Measurements from ENCODE around the gene KCNS3. TPM values are rescaled to one million over a fixed set of nuclear protein-coding genes. Genes with fewer than 3 reads are reported as not detected.

Gene KCNS3
- total RNA-seq, 4 donors from 2014 or later = 14.6 to 37.4 (median 24.3) TPM

DNA sequence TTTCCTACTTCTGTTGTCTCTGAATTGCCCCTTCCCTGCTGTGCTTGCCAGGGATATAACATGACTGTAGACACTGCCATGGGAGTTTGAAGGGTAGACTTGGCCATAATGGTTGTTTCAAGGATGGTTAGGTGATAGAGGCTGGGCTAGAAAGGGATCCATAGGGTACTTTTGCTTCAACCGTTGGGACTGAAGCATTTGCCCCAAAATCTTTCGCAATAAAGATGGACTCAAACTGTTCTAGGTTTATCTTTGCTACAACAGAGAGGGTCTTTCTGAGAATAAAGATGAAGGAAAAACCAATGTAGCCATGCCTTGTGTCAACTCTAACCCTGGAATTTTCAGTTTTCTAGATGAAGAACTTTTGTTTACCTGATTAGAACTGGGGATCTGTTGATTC lies 35.0 kb upstream of the KCNS3 start:
- WGBS = 89% methylated on average over 2 of the region's 2 CpGs
- Histone ChIP-seq H3K4me3 (no peak overlapping the region), H3K36me3 (no peaks in the 10 kb centered on the region), H3K4me1 (peaks cover 0 to 4% (median 0%) of the 10 kb centered on the region in 4 donors), H3K27me3 (no peaks in the 10 kb centered on the region), H3K9me3 (no peaks in the 10 kb centered on the region), H3K27ac (replicated peaks in 1 of 4) (no peak overlapping the region)
- intact Hi-C loops (cut with DNase I) = no loop called here
- DNase-seq (ENCODE audit: extremely low spot score) = no peak
- TF ChIP-seq POLR2AphosphoS5 (IDR thresholded peaks at IDR 0.05) (no peak), EP300 (IDR thresholded peaks at IDR 0.05) (no peak), POLR2A (IDR thresholded peaks at IDR 0.05; ENCODE audit: low read depth) (no peak)
- TF ChIP-seq, protein P1, sequence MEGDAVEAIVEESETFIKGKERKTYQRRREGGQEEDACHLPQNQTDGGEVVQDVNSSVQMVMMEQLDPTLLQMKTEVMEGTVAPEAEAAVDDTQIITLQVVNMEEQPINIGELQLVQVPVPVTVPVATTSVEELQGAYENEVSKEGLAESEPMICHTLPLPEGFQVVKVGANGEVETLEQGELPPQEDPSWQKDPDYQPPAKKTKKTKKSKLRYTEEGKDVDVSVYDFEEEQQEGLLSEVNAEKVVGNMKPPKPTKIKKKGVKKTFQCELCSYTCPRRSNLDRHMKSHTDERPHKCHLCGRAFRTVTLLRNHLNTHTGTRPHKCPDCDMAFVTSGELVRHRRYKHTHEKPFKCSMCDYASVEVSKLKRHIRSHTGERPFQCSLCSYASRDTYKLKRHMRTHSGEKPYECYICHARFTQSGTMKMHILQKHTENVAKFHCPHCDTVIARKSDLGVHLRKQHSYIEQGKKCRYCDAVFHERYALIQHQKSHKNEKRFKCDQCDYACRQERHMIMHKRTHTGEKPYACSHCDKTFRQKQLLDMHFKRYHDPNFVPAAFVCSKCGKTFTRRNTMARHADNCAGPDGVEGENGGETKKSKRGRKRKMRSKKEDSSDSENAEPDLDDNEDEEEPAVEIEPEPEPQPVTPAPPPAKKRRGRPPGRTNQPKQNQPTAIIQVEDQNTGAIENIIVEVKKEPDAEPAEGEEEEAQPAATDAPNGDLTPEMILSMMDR (IDR thresholded peaks at IDR 0.05) = no peak

DNA sequence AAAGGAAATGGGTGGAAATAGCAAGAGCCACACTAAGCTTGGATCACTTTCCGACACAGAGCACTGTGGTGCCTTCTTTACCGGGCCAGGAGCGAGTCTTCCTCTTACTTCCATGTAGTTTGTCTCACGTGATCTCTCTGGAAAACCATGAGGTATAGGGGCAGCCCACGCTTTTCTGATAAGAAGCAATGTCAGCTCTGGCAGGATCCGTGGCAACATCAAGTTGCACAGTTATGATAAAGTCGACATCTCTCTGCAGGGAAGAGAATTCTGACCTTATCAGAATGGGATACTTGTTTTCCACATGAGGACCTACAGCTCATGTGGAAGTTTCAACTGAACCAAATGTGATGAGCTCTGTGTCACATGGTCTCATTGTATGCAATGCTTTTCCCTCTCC lies 32.7 kb upstream of the KCNS3 start:
- Histone ChIP-seq H3K27ac (replicated peaks in 1 of 4) (no peak overlapping the region), H3K4me1 (no peaks in the 10 kb centered on the region), H3K36me3 (no peaks in the 10 kb centered on the region), H3K27me3 (no peaks in the 10 kb centered on the region), H3K4me3 (no peak overlapping the region), H3K9me3 (no peaks in the 10 kb centered on the region)
- DNase-seq (ENCODE audit: extremely low spot score) = no peak
- 97% methylated on average over 7 of the region's 7 CpGs for WGBS
- intact Hi-C loops (cut with DNase I) = no loop called here
- TF ChIP-seq POLR2A (IDR thresholded peaks at IDR 0.05; ENCODE audit: low read depth) (no peak), EP300 (IDR thresholded peaks at IDR 0.05) (no peak), POLR2AphosphoS5 (IDR thresholded peaks at IDR 0.05) (no peak)
- TF ChIP-seq, protein P1 (IDR thresholded peaks at IDR 0.05) = no peak

DNA sequence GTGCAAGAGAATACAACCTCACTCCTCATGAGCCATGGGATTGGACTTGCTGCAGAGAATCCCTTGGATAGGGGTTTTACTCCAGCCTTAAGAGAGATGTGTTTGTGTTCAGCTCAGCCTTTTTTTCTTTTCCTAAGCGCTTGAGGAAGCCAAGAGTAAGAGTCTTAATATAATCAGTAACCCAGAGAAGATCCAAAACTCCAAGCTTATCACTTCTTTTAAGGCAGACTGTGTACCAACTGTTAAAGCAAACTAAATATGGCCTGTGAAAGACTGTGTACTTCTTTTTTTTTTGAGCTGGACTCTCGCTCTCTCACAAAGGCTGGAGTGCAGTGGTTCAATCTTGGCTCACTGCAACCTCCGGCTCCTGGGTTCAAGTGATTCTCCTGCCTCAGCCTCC lies 31.8 kb upstream of the KCNS3 start:
- Histone ChIP-seq H3K27ac (replicated peaks in 1 of 4) (no peak overlapping the region), H3K27me3 (no peaks in the 10 kb centered on the region), H3K4me1 (no peaks in the 10 kb centered on the region), H3K9me3 (no peaks in the 10 kb centered on the region), H3K4me3 (no peak overlapping the region), H3K36me3 (no peaks in the 10 kb centered on the region)
- 86% methylated on average over 3 of the region's 3 CpGs for WGBS
- TF ChIP-seq EP300 (IDR thresholded peaks at IDR 0.05) = no peak
- no peak for TF ChIP-seq POLR2AphosphoS5 (IDR thresholded peaks at IDR 0.05)
- intact Hi-C loops (cut with DNase I) = no loop called here
- no peak for DNase-seq (ENCODE audit: extremely low spot score)

DNA sequence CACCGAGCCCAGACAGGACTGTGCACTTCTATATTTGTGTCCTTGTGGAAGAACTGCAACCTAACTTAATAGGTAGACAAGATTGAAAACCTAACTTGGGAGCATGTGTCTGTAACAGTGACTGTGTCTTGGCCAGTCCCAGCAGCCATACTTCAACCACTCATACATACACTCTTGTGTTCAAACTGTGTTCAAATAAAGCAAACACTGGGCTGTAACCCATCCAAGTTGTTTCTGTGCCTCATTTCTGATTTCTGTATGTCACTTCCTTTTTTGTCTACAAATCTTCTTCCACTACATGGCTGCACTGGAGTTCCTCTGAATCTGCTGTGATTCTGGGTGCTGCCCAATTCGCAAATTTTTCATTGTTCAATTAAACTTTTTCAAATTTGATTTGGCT lies 31.2 kb upstream of the KCNS3 start:
- Histone ChIP-seq H3K9me3 (no peaks in the 10 kb centered on the region), H3K36me3 (no peaks in the 10 kb centered on the region), H3K4me3 (no peak overlapping the region), H3K27ac (replicated peaks in 1 of 4) (no peak overlapping the region), H3K27me3 (no peaks in the 10 kb centered on the region), H3K4me1 (peaks cover 0 to 4% (median 0%) of the 10 kb centered on the region in 4 donors)
- WGBS = 92% methylated on average over 2 of the region's 2 CpGs
- no peak for TF ChIP-seq POLR2AphosphoS5 (IDR thresholded peaks at IDR 0.05)
- TF ChIP-seq EP300 (IDR thresholded peaks at IDR 0.05) = no peak
- no peak for TF ChIP-seq POLR2A (IDR thresholded peaks at IDR 0.05; ENCODE audit: low read depth)
- TF ChIP-seq, protein P1 (IDR thresholded peaks at IDR 0.05) = no peak
- no peak for DNase-seq (ENCODE audit: extremely low spot score)
- intact Hi-C loops (cut with DNase I) = no loop called here

DNA sequence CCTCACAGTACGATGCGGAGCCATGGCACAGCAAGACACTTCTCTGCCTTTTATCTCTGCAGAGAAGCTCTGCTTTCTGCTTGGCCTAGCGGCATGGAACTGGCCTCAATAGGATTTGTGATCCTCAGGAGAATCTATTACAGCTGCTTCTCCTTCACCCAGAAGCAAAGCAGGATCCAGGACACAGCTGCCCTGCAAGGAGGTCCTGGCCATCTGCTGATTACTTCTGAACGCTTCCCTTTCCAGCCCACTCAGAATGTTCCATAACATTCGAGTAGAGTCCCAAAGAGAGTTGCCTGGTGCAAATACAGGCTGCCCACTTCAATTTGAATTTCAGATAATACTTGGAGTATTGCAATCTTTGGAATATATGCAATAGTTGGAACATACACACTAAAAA lies 29.2 kb upstream of the KCNS3 start:
- no peak overlapping the region for H3K27ac ChIP-seq (replicated peaks in 1 of 4)
- H3K36me3 ChIP-seq = no peaks in the 10 kb centered on the region
- TF ChIP-seq EP300 (IDR thresholded peaks at IDR 0.05) = no peak
- TF ChIP-seq, protein P1 (IDR thresholded peaks at IDR 0.05) = no peak
- no peak for TF ChIP-seq POLR2A (IDR thresholded peaks at IDR 0.05; ENCODE audit: low read depth)
- TF ChIP-seq POLR2AphosphoS5 (IDR thresholded peaks at IDR 0.05) = no peak
- peaks cover 0 to 4% (median 0%) of the 10 kb centered on the region in 4 donors for H3K4me1 ChIP-seq
- intact Hi-C loops (cut with DNase I) = no loop called here
- H3K27me3 ChIP-seq = no peaks in the 10 kb centered on the region
- 61% methylated on average over 5 of the region's 5 CpGs for WGBS
- no peak overlapping the region for H3K4me3 ChIP-seq
- no peaks in the 10 kb centered on the region for H3K9me3 ChIP-seq
- DNase-seq (ENCODE audit: extremely low spot score) = no peak
